ENCODE results near the gene TIAM2.
"Not testable (repeated sequence)": the region's sequence is repeated elsewhere in the genome, so short reads cannot be mapped to it uniquely, and the experiment has no call there.

The TIAM2 gene

DNA sequence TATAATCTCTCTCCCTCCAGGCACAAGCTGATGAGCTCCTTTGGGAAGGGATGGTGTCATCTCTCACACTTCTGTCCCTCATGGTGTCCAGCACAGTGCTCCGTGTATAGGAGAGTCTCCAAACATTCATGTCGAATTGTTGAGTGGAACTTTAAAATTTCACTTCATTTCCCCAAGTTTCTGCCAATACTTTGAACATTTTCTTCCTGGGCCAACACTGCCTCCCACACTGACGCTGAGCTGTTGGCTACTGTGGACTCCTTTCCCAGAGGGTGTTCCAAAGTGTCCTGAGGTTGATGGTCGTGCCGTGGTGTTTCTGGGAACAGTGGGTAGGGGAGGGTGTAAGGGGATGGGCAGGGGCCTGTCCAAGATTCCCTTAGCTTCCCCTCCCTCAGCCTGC is 122.7 kb downstream of the TIAM2 start:
- TF ChIP-seq, protein P1, sequence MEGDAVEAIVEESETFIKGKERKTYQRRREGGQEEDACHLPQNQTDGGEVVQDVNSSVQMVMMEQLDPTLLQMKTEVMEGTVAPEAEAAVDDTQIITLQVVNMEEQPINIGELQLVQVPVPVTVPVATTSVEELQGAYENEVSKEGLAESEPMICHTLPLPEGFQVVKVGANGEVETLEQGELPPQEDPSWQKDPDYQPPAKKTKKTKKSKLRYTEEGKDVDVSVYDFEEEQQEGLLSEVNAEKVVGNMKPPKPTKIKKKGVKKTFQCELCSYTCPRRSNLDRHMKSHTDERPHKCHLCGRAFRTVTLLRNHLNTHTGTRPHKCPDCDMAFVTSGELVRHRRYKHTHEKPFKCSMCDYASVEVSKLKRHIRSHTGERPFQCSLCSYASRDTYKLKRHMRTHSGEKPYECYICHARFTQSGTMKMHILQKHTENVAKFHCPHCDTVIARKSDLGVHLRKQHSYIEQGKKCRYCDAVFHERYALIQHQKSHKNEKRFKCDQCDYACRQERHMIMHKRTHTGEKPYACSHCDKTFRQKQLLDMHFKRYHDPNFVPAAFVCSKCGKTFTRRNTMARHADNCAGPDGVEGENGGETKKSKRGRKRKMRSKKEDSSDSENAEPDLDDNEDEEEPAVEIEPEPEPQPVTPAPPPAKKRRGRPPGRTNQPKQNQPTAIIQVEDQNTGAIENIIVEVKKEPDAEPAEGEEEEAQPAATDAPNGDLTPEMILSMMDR (IDR thresholded peaks at IDR 0.05; ENCODE audit: unreplicated experiment in 3 of 3) = no peak
- H3K4me3 Mint-ChIP-seq = no peak overlapping the region
- no peak overlapping the region for H3K27ac Mint-ChIP-seq
- H3K36me3 Mint-ChIP-seq (ENCODE audit: low read depth) = no peaks in the 10 kb centered on the region
- peaks cover 10% of the 10 kb centered on the region for H3K27me3 Mint-ChIP-seq (ENCODE audit: low read depth)
- H3K4me1 Mint-ChIP-seq = peaks cover 18% of the 10 kb centered on the region
- no peaks in the 10 kb centered on the region for H3K9me3 Mint-ChIP-seq

DNA sequence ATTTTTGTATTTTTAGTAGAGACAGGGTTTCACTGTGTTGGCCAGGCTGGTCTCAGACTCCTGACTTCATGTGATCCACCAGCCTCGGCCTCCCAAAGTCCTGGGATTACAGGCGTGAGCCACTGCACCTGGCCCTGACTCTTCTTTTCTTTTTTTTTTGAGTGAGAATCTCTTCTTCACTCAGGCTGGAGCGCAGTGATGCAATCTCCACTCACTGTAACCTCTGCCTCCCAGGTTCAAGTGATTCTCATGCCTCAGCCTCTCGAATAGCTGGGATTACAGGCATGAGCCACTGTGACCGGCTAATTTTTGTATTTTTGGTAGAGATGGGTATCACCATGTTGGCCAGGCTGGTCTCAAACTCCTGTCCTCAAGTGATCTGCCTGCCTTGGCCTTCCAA is 124.1 kb downstream of the TIAM2 start:
- H3K4me3 Mint-ChIP-seq; H3K9me3 Mint-ChIP-seq; H3K27ac Mint-ChIP-seq; H3K36me3 Mint-ChIP-seq (ENCODE audit: low read depth): not testable (repeated sequence)
- Mint-ChIP-seq H3K27me3 (ENCODE audit: low read depth) (peaks cover 14% of the 10 kb centered on the region), H3K4me1 (peaks cover 23% of the 10 kb centered on the region)

DNA sequence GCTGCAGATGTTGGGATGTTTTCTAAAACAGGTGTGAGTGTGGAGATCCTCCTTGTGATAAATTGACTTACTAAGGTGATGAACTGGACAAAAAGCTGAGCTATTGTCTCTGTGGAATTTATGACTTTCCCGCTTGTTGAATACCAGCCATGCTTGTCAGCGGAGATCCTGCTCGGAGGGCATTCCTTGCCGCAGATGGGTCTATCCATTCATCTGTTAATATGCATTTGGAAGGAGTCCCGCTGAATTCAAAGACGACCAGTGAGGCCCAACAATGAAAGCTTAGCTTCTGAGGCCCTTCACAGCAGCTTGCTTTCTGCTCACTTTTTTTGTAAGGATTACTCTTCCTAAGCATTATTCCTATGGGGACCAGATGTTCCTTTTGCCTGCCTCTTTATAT is 124.9 kb downstream of the TIAM2 start:
- TF ChIP-seq, protein P1 (IDR thresholded peaks at IDR 0.05; ENCODE audit: unreplicated experiment in 3 of 3) = no peak
- Mint-ChIP-seq H3K9me3 (no peaks in the 10 kb centered on the region), H3K4me3 (no peak overlapping the region), H3K36me3 (ENCODE audit: low read depth) (no peaks in the 10 kb centered on the region), H3K27me3 (ENCODE audit: low read depth) (peaks cover 14% of the 10 kb centered on the region), H3K4me1 (peaks cover 23% of the 10 kb centered on the region), H3K27ac (no peak overlapping the region)

DNA sequence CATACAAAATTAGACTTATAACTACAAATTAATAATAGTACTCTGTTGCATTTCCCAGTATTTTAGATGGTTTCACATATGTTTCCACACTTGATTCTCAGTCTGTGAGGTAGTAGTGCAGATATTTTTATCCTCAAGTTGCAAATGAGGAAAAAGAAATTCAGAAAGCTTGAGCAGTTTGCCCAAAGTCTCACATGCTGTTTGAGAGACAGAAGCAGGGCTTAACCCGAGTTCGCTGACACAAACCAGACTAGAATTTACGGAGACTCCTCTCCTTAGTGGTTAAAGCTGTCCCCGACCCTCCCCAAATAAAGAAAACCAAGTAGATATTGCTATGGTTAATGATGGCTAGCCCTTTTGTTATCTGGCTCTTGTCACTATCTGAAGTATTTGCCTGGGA is 126.2 kb downstream of the TIAM2 start:
- TF ChIP-seq, protein P1 (IDR thresholded peaks at IDR 0.05; ENCODE audit: unreplicated experiment in 3 of 3) = no peak
- H3K36me3 Mint-ChIP-seq (ENCODE audit: low read depth) = no peaks in the 10 kb centered on the region
- no peaks in the 10 kb centered on the region for H3K9me3 Mint-ChIP-seq
- peaks cover 27% of the 10 kb centered on the region for H3K4me1 Mint-ChIP-seq
- H3K27me3 Mint-ChIP-seq (ENCODE audit: low read depth) = peaks cover 14% of the 10 kb centered on the region
- no peak overlapping the region for H3K4me3 Mint-ChIP-seq
- H3K27ac Mint-ChIP-seq = no peak overlapping the region

DNA sequence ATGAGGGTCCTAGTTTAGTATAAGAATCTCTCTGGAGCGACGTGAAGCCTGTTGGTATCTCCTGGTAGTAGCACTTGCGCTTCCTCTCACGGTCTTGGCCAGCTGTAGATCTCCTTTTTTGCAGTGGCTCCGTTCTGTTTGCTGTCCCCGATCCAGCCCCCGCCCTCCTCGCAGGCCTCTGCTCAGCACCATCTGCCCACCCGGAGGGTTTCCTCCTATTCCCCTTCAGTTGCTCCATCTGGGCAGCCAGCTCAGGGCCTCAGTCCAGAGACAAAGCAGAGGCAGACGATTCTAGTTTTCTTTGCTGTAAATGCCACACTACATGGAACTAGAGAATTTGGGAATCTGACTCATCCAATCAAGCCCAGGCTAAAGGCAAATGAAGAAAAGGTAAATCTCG is 126.6 kb downstream of the TIAM2 start:
- Mint-ChIP-seq H3K36me3 (ENCODE audit: low read depth) (no peaks in the 10 kb centered on the region), H3K27ac (no peak overlapping the region), H3K9me3 (no peaks in the 10 kb centered on the region), H3K4me1 (peaks cover 28% of the 10 kb centered on the region), H3K4me3 (no peak overlapping the region), H3K27me3 (ENCODE audit: low read depth) (peaks cover 14% of the 10 kb centered on the region)
- TF ChIP-seq, protein P1 (IDR thresholded peaks at IDR 0.05; ENCODE audit: unreplicated experiment in 3 of 3) = no peak

DNA sequence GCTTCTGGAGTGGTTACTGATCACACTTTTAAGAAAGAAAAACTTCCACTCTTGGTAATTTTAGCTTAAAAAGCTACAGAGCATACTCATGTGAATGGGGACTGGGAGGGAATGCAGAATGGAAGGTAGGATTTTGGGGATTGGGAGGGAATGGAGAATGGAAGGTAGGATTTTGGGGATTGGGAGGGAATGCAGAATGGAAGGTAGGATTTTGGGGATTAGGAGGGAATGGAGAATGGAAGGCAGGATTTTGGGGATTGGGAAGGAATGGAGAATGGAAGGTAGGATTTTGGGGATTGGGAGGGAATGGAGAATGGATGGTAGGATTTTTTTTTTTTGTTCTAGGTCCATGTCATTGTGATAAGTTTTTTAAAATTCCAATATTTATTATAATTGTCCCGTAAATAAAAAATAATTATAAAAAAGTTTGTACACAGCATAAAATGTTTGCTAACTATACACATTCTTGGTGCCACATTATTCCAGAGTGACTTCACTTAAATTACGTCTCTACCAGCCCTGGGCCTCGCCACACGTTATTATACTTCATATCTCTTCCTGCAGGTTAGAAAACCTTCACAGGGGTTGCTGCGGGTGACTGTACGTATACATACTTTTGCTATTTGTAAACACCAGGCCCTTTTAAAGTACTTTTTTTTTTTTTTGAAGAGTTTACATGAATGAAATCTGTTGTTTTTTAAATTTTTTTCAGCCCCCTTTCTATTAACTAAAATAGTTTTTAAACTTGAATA is 127.3 kb downstream of the TIAM2 start:
- H3K4me1 Mint-ChIP-seq = peaks cover 32% of the 10 kb centered on the region
- no peak overlapping the region for H3K4me3 Mint-ChIP-seq
- no peak overlapping the region for H3K27ac Mint-ChIP-seq
- H3K9me3 Mint-ChIP-seq = no peaks in the 10 kb centered on the region
- TF ChIP-seq, protein P1 (IDR thresholded peaks at IDR 0.05; ENCODE audit: unreplicated experiment in 3 of 3) = no peak
- H3K27me3 Mint-ChIP-seq (ENCODE audit: low read depth) = peaks cover 14% of the 10 kb centered on the region
- H3K36me3 Mint-ChIP-seq (ENCODE audit: low read depth) = no peaks in the 10 kb centered on the region
